Measurements from ENCODE around the gene ZSWIM6.
"Not testable (repeated sequence)": the region's sequence is repeated elsewhere in the genome, so short reads cannot be mapped to it uniquely, and the experiment has no call there.

The ZSWIM6 gene

GRCh38 chr5:61407706-61408270, 75.7 kb downstream of the ZSWIM6 start:
- DNase-seq (ENCODE audit: low read depth in 2 of 2) = no peak

- DNase-seq (ENCODE audit: low read depth in 2 of 2) = peak; percentile 99
These were observed 76.6 kb downstream of the ZSWIM6 start for GRCh38 chr5:61408476-61409168.

- DNase-seq (ENCODE audit: low read depth in 2 of 2) = peak; percentile 89 to 92
These were observed 77.5 kb downstream of the ZSWIM6 start for GRCh38 chr5:61409568-61409967.

- DNase-seq (ENCODE audit: low read depth in 2 of 2) = no peak
These were observed 78.8 kb downstream of the ZSWIM6 start for GRCh38 chr5:61410811-61411210.

- no peak for DNase-seq (ENCODE audit: low read depth in 2 of 2)
These were observed 80.3 kb downstream of the ZSWIM6 start for GRCh38 chr5:61412361-61412760.

- not testable (repeated sequence) for DNase-seq (ENCODE audit: low read depth in 2 of 2)
These were observed 81.1 kb downstream of the ZSWIM6 start for GRCh38 chr5:61413205-61413604.

GRCh38 chr5:61414806-61415205, 82.7 kb downstream of the ZSWIM6 start:
- DNase-seq (ENCODE audit: low read depth in 2 of 2) = no peak

GRCh38 chr5:61416010-61416409, 84.0 kb downstream of the ZSWIM6 start:
- peak in 1 of 2 experiments; percentile 4 for DNase-seq (ENCODE audit: low read depth in 2 of 2)

GRCh38 chr5:61416420-61416819, 84.4 kb downstream of the ZSWIM6 start:
- DNase-seq (ENCODE audit: low read depth in 2 of 2) = no peak

GRCh38 chr5:61417340-61417739, 85.3 kb downstream of the ZSWIM6 start:
- no peak for DNase-seq (ENCODE audit: low read depth in 2 of 2)

GRCh38 chr5:61417851-61418250, 85.8 kb downstream of the ZSWIM6 start:
- no peak for DNase-seq (ENCODE audit: low read depth in 2 of 2)

GRCh38 chr5:61419106-61419505, 87.0 kb downstream of the ZSWIM6 start:
- no peak for DNase-seq (ENCODE audit: low read depth in 2 of 2)

GRCh38 chr5:61420016-61420415, 88.0 kb downstream of the ZSWIM6 start:
- DNase-seq (ENCODE audit: low read depth in 2 of 2) = no peak

- not testable (repeated sequence) for DNase-seq (ENCODE audit: low read depth in 2 of 2)
These were observed 89.2 kb downstream of the ZSWIM6 start for GRCh38 chr5:61421262-61421661.

- DNase-seq (ENCODE audit: low read depth in 2 of 2) = no peak
These were observed 91.6 kb downstream of the ZSWIM6 start for GRCh38 chr5:61423487-61424145.

GRCh38 chr5:61425918-61426317, 93.9 kb downstream of the ZSWIM6 start:
- DNase-seq (ENCODE audit: low read depth in 2 of 2) = no peak

GRCh38 chr5:61429906-61430305, 97.8 kb downstream of the ZSWIM6 start:
- DNase-seq (ENCODE audit: low read depth in 2 of 2) = no peak

GRCh38 chr5:61431923-61432620, 100.0 kb downstream of the ZSWIM6 start:
- no peak for DNase-seq (ENCODE audit: low read depth in 2 of 2)

GRCh38 chr5:61435368-61435767, 103.3 kb downstream of the ZSWIM6 start:
- peak; percentile 14 to 21 for DNase-seq (ENCODE audit: low read depth in 2 of 2)

GRCh38 chr5:61438298-61438970, 106.4 kb downstream of the ZSWIM6 start:
- no peak for DNase-seq (ENCODE audit: low read depth in 2 of 2)

GRCh38 chr5:61440086-61440485, 108.0 kb downstream of the ZSWIM6 start:
- DNase-seq (ENCODE audit: low read depth in 2 of 2) = no peak

- no peak for DNase-seq (ENCODE audit: low read depth in 2 of 2)
These were observed 108.5 kb downstream of the ZSWIM6 start for GRCh38 chr5:61440596-61440995.
